SK-N-SH treated with all-trans-retinoic acid at 6 μM for 48 hours (cell line): ENCODE measurements around the gene ASIC4.

ENCODE experiments used
- ARNTL ChIP-seq: fragments of 450-650 bp; formaldehyde crosslinking; IDR thresholded peaks from 2 replicates; pipeline ENCODE4 v1.5.0; 2020; ENCODE audit warnings: low read depth, mild to moderate bottlenecking, moderate library complexity, borderline replicate concordance
- ESRRG ChIP-seq: fragments of 250-450 bp; sonication (Bioruptor Pico); IDR thresholded peaks from 2 replicates; pipeline ENCODE4 v1.6.1; 2021; ENCODE audit warnings: mild to moderate bottlenecking
- PATZ1 ChIP-seq: fragments of 250-450 bp; sonication (Bioruptor Pico); IDR thresholded peaks from 2 replicates; pipeline ENCODE4 v1.8.0; 2020; ENCODE audit warnings: mild to moderate bottlenecking, moderate library complexity, borderline replicate concordance
- POU6F1 ChIP-seq: fragments of 250-450 bp; sonication (Bioruptor Pico); IDR thresholded peaks from 2 replicates; pipeline ENCODE4 v1.8.0; 2021; ENCODE audit warnings: low read depth, mild to moderate bottlenecking, moderate library complexity, borderline replicate concordance
- PPARA ChIP-seq: fragments of 250-450 bp; sonication (Bioruptor Pico); IDR thresholded peaks from 2 replicates; pipeline ENCODE4 v1.5.0; 2020; ENCODE audit warnings: mild to moderate bottlenecking, borderline replicate concordance
- SNAI2 ChIP-seq: fragments of 250-450 bp; sonication (Bioruptor Pico); IDR thresholded peaks from 2 replicates; pipeline ENCODE4 v1.5.0; 2020; ENCODE audit warnings: mild to moderate bottlenecking, moderate library complexity
- TCF4 ChIP-seq: fragments of 250-450 bp; sonication (Bioruptor Pico); IDR thresholded peaks from 2 replicates; pipeline ENCODE4 v1.8.0; 2021; ENCODE audit warnings: mild to moderate bottlenecking, moderate library complexity, borderline replicate concordance
- ZNF70 ChIP-seq: fragments of 450-650 bp; formaldehyde crosslinking; IDR thresholded peaks from 2 replicates; pipeline ENCODE4 v1.5.0; 2020; ENCODE audit warnings: mild to moderate bottlenecking, moderate library complexity

GRCh38 chr2:219557791-219558785 lies 43.8 kb downstream of the ASIC4 start:
- no peak for TF ChIP-seq POU6F1 (CRISPR knock-in tag)
- no peak for TF ChIP-seq TCF4 (CRISPR knock-in tag)
- no peak for TF ChIP-seq SNAI2
- no peak for TF ChIP-seq ZNF70
- no peak for TF ChIP-seq ARNTL (CRISPR knock-in tag)
- TF ChIP-seq ESRRG (CRISPR knock-in tag): no peak
- no peak for TF ChIP-seq PPARA
- TF ChIP-seq PATZ1 (CRISPR knock-in tag): no peak
